Measurements from ENCODE around the gene CLEC2B. TPM values are rescaled to one million over a fixed set of nuclear protein-coding genes. Genes with fewer than 3 reads are reported as not detected.

The CLEC2B gene
- total RNA-seq, 1 donor from 2014 or later = not detected

DNA sequence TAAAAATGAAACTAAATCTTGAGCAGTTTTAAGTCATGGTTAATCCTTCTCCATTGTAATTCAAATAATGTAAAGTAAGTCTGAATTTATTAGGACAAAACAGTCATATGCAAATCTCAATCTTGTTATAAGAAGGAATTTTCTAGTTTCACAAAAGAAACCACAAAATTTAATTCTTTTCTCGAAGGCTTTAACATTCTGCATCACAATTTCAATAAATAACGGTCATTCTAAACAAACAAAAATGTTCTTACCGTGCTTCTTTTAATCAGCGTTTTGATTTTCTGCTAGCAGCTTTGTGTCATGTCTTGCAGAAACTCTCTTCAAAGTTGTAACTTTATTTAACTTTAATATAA is 225 bp downstream of the CLEC2B start:
- no peak overlapping the region for H3K4me3 Mint-ChIP-seq (ENCODE audit: unreplicated experiment)
- no peak for DNase-seq (ENCODE audit: low spot score)
- peaks cover 5% of the 10 kb centered on the region for H3K9me3 Mint-ChIP-seq (ENCODE audit: low read depth)
- H3K27me3 Mint-ChIP-seq (ENCODE audit: low read depth) = no peaks in the 10 kb centered on the region
- peak overlapping the region; percentile 67 for H3K27ac Mint-ChIP-seq (ENCODE audit: unreplicated experiment)
- TF ChIP-seq, protein P1, sequence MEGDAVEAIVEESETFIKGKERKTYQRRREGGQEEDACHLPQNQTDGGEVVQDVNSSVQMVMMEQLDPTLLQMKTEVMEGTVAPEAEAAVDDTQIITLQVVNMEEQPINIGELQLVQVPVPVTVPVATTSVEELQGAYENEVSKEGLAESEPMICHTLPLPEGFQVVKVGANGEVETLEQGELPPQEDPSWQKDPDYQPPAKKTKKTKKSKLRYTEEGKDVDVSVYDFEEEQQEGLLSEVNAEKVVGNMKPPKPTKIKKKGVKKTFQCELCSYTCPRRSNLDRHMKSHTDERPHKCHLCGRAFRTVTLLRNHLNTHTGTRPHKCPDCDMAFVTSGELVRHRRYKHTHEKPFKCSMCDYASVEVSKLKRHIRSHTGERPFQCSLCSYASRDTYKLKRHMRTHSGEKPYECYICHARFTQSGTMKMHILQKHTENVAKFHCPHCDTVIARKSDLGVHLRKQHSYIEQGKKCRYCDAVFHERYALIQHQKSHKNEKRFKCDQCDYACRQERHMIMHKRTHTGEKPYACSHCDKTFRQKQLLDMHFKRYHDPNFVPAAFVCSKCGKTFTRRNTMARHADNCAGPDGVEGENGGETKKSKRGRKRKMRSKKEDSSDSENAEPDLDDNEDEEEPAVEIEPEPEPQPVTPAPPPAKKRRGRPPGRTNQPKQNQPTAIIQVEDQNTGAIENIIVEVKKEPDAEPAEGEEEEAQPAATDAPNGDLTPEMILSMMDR (IDR thresholded peaks at IDR 0.05) = no peak
- H3K4me1 Mint-ChIP-seq (ENCODE audit: low read depth) = peaks cover 24% of the 10 kb centered on the region
- no peaks in the 10 kb centered on the region for H3K36me3 Mint-ChIP-seq (ENCODE audit: low read depth)

DNA sequence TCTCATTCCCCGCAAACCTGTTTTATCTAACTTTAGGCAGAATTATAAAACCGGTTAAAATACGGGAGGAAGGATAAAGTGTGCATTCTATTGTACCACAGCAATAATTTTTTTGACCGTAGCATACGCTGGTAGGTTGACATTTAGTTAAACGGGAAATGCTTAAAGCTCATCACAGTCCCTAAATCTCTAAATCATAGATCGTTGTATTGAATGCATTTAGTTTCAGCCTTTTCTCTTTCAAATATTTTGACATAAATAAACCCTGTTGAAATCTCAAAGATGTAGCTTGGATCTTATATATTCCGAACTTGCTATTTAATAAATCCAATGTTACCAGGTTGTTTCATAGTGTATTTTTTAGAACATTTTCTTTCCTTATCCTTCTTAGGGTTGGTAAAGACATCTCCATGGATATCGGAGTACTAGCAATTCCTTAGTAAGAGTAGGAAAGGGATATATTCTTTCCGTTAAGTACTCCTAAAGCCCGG is 798 bp downstream of the CLEC2B start:
- H3K4me1 Mint-ChIP-seq (ENCODE audit: low read depth) = peaks cover 24% of the 10 kb centered on the region
- H3K9me3 Mint-ChIP-seq (ENCODE audit: low read depth) = peaks cover 10% of the 10 kb centered on the region
- no peaks in the 10 kb centered on the region for H3K36me3 Mint-ChIP-seq (ENCODE audit: low read depth)
- H3K4me3 Mint-ChIP-seq (ENCODE audit: unreplicated experiment) = no peak overlapping the region
- TF ChIP-seq, protein P1 (IDR thresholded peaks at IDR 0.05) = no peak
- H3K27ac Mint-ChIP-seq (ENCODE audit: unreplicated experiment) = no peak overlapping the region
- no peaks in the 10 kb centered on the region for H3K27me3 Mint-ChIP-seq (ENCODE audit: low read depth)
- no peak for DNase-seq (ENCODE audit: low spot score)

DNA sequence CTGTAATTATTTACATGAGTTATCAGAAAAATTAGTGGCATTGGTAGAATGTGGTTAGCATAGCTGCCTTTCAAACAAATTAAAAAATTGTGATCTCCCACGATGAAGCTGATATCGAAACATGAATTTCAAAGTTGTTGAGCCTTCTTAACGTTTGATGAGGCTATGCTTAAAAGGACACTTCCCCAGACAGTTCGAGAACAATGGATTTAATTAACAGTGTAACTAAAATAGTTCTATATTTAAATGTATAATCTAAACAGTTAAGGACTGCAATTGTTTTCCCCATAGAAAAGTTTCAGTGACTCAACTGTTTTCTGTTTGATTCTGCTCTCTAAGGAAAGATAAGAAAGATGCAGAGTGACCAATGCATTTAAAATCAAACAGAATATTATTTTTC is 1.6 kb downstream of the CLEC2B start:
- no peak for DNase-seq (ENCODE audit: low spot score)

DNA sequence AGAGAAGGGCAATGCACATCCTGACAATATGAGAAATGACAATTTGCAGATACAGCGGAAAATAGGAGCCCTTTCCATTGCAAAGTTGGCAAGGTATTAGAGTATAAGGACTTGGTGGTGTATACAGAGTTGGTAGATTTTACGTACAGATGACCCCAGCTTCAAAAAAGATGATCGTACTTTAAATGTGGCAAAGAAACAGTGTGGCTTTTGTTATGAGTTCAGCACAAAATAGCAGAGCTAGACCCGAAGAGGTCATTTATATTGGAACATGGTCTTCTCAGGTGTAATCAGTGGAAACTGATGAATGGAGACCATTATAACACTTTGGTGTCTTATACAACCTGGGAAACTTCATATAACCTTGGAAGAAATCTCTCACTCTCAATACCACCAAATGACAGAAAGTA is 2.3 kb downstream of the CLEC2B start:
- H3K27ac Mint-ChIP-seq (ENCODE audit: unreplicated experiment) = no peak overlapping the region
- no peak for DNase-seq (ENCODE audit: low spot score)
- no peak overlapping the region for H3K4me3 Mint-ChIP-seq (ENCODE audit: unreplicated experiment)
- H3K4me1 Mint-ChIP-seq (ENCODE audit: low read depth) = peaks cover 20% of the 10 kb centered on the region
- peaks cover 18% of the 10 kb centered on the region for H3K9me3 Mint-ChIP-seq (ENCODE audit: low read depth)
- no peaks in the 10 kb centered on the region for H3K27me3 Mint-ChIP-seq (ENCODE audit: low read depth)
- TF ChIP-seq, protein P1 (IDR thresholded peaks at IDR 0.05) = no peak
- H3K36me3 Mint-ChIP-seq (ENCODE audit: low read depth) = no peaks in the 10 kb centered on the region

More for the DNA sequence above, 1.6 kb downstream of the CLEC2B start:
- no peak overlapping the region for H3K4me3 Mint-ChIP-seq (ENCODE audit: unreplicated experiment)
- H3K36me3 Mint-ChIP-seq (ENCODE audit: low read depth) = no peaks in the 10 kb centered on the region
- TF ChIP-seq, protein P1 (IDR thresholded peaks at IDR 0.05) = no peak
- no peak overlapping the region for H3K27ac Mint-ChIP-seq (ENCODE audit: unreplicated experiment)
- H3K9me3 Mint-ChIP-seq (ENCODE audit: low read depth) = peaks cover 16% of the 10 kb centered on the region
- H3K27me3 Mint-ChIP-seq (ENCODE audit: low read depth) = no peaks in the 10 kb centered on the region
- H3K4me1 Mint-ChIP-seq (ENCODE audit: low read depth) = peaks cover 24% of the 10 kb centered on the region

DNA sequence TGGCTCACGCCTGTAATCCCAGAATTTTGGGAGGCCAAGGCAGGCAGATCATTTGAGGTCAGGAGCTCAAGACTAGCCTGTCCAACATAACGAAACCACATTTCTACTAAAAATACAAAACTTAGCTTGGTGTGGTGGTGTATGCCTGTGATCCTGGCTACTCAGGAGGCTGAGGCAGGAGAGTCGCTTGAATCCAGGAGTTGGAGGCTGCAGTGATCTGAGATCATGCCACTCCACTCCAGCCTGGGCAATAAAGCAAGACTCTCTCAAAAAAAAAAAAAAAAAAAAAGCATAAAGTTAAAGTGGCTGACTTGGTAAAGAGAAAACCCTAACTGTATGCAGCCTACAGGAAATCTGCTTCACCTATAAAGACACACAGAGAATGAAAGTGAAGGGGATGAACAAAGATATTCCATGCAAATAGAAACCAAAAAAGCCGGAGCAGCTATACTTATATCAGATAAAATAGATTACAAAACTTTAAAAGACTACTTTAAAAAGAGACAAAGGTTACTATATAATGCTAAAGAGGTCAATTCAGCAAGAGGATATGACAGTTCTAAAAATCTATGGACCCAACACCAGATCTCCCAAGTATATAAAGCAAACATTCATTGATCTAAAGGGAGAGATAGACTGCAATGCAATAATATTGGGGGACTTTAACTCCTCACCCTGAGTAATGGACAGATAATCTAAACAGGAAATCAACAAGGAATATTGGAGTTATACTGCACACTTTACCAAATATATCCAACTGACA is 4.1 kb downstream of the CLEC2B start:
- Mint-ChIP-seq H3K4me3 (ENCODE audit: unreplicated experiment) (no peak overlapping the region), H3K4me1 (ENCODE audit: low read depth) (peaks cover 10% of the 10 kb centered on the region), H3K27me3 (ENCODE audit: low read depth) (no peaks in the 10 kb centered on the region), H3K36me3 (ENCODE audit: low read depth) (no peaks in the 10 kb centered on the region), H3K27ac (ENCODE audit: unreplicated experiment) (no peak overlapping the region), H3K9me3 (ENCODE audit: low read depth) (peaks cover 18% of the 10 kb centered on the region)
- TF ChIP-seq, protein P1 (IDR thresholded peaks at IDR 0.05) = no peak
- no peak for DNase-seq (ENCODE audit: low spot score)

Data from chondrocyte (in vitro differentiated cells).